Measurements from ENCODE around the gene PNO1.

The PNO1 gene

GRCh38 chr2:68195096-68195495 is 37.4 kb downstream of the PNO1 start:
- no peak for DNase-seq (ENCODE audit: low read depth in 2 of 2)

GRCh38 chr2:68196120-68196716 is 38.5 kb downstream of the PNO1 start:
- no peak for DNase-seq (ENCODE audit: low read depth in 2 of 2)

- no peak for DNase-seq (ENCODE audit: low read depth in 2 of 2)
Observed at GRCh38 chr2:68200157-68200787, 42.6 kb downstream of the PNO1 start.

- no peak for DNase-seq (ENCODE audit: low read depth in 2 of 2)
Observed at GRCh38 chr2:68203587-68203986, 45.9 kb downstream of the PNO1 start.

- no peak for DNase-seq (ENCODE audit: low read depth in 2 of 2)
Observed at GRCh38 chr2:68206793-68207192, 49.1 kb downstream of the PNO1 start.

GRCh38 chr2:68214381-68214780 is 56.7 kb downstream of the PNO1 start:
- no peak for DNase-seq (ENCODE audit: low read depth in 2 of 2)

- no peak for DNase-seq (ENCODE audit: low read depth in 2 of 2)
Observed at GRCh38 chr2:68216454-68217310, 59.0 kb downstream of the PNO1 start.

GRCh38 chr2:68217729-68218128 is 60.0 kb downstream of the PNO1 start:
- no peak for DNase-seq (ENCODE audit: low read depth in 2 of 2)

- no peak for DNase-seq (ENCODE audit: low read depth in 2 of 2)
Observed at GRCh38 chr2:68218343-68218901, 60.7 kb downstream of the PNO1 start.

GRCh38 chr2:68222287-68222686 is 64.6 kb downstream of the PNO1 start:
- no peak for DNase-seq (ENCODE audit: low read depth in 2 of 2)

GRCh38 chr2:68223419-68223818 is 65.7 kb downstream of the PNO1 start:
- DNase-seq (ENCODE audit: low read depth in 2 of 2): no peak

GRCh38 chr2:68225119-68225632 is 67.5 kb downstream of the PNO1 start:
- DNase-seq (ENCODE audit: low read depth in 2 of 2): no peak
